GM18870 (cell line): ENCODE data around the gene CROT.
"Not testable (repeated sequence)": the region's sequence is repeated elsewhere in the genome, so short reads cannot be mapped to it uniquely, and the experiment has no call there.

Experiments used
- ATAC-seq: cut with Tn5 transposase; IDR thresholded peaks from one replicate; pipeline ENCODE4 v1.9.1; 2021; ENCODE audit warnings: moderate library complexity; ENCODE audit not compliant: unreplicated experiment

CROT gene

GRCh38 chr7:87345166-87345927 lies at the start of gene CROT:
Gene CROT, plus strand, starts transcription at chr7:87345664. Its CDS starts 3,405 bp downstream, at chr7:87349069.
- ATAC-seq, result peak; percentile 94

GRCh38 chr7:87300756-87301155 lies 44.7 kb upstream of the CROT start:
- ATAC-seq, result no peak

- no peak for ATAC-seq
Observed at GRCh38 chr7:87310790-87311419, 34.6 kb upstream of the CROT start.

GRCh38 chr7:87312215-87312865 lies 33.1 kb upstream of the CROT start:
- ATAC-seq, result peak; percentile 61

GRCh38 chr7:87316097-87316700 lies 29.3 kb upstream of the CROT start:
- ATAC-seq, result peak; percentile 91

- no peak for ATAC-seq
Observed at GRCh38 chr7:87316846-87317552, 28.5 kb upstream of the CROT start.

- ATAC-seq, result no peak
Observed at GRCh38 chr7:87317691-87318245, 27.7 kb upstream of the CROT start.

GRCh38 chr7:87318741-87319140 lies 26.7 kb upstream of the CROT start:
- ATAC-seq, result no peak

GRCh38 chr7:87319154-87319581 lies 26.3 kb upstream of the CROT start:
- ATAC-seq, result not testable (repeated sequence)

- no peak for ATAC-seq
Observed at GRCh38 chr7:87322912-87323311, 22.6 kb upstream of the CROT start.

GRCh38 chr7:87325576-87326370 lies 19.7 kb upstream of the CROT start:
- no peak for ATAC-seq

GRCh38 chr7:87328281-87328680 lies 17.2 kb upstream of the CROT start:
- ATAC-seq, result no peak

- no peak for ATAC-seq
Observed at GRCh38 chr7:87330316-87330715, 15.1 kb upstream of the CROT start.

GRCh38 chr7:87330942-87331341 lies 14.5 kb upstream of the CROT start:
- no peak for ATAC-seq

GRCh38 chr7:87331687-87332252 lies 13.7 kb upstream of the CROT start:
- no peak for ATAC-seq

GRCh38 chr7:87332321-87332720 lies 13.1 kb upstream of the CROT start:
- no peak for ATAC-seq

GRCh38 chr7:87336136-87336535 lies 9.3 kb upstream of the CROT start:
- ATAC-seq, result no peak

- ATAC-seq, result no peak
Observed at GRCh38 chr7:87337331-87337730, 8.1 kb upstream of the CROT start.

- no peak for ATAC-seq
Observed at GRCh38 chr7:87339373-87339897, 6.0 kb upstream of the CROT start.
